K562 (cell line): ENCODE data around the gene GRIP1.

Experiments
- FOXA1 ChIP-seq: fragments of 450-650 bp; IDR thresholded peaks from 2 replicates; pipeline ENCODE4 v1.6.1; 2016; ENCODE audit warnings: mild to moderate bottlenecking, borderline replicate concordance
- GABPA ChIP-seq: fragments of 200-800 bp; sonication (Bioruptor generic); conservative IDR thresholded peaks from 2 replicates; pipeline ENCODE4 v1.6.1; 2016; ENCODE audit warnings: low read depth, missing genetic modification characterization, missing compliant biosample characterization
- GTF2E2 ChIP-seq: fragments of 200-800 bp; sonication (Bioruptor generic); IDR thresholded peaks from 2 replicates; pipeline ENCODE4 v1.6.1; 2016; ENCODE audit warnings: missing genetic modification characterization, missing compliant biosample characterization
- IRF1 ChIP-seq: sonication (generic); formaldehyde crosslinking; IDR thresholded peaks from 2 replicates; pipeline ENCODE4 v1.8.0; 2022; ENCODE audit warnings: missing genetic modification reagents, mild to moderate bottlenecking, borderline replicate concordance
- KDM1A ChIP-seq, 2 experiments: fragments of 450-650 bp; IDR thresholded peaks; 2 replicates each; pipeline ENCODE4 v1.6.1; 2016; ENCODE audit warnings: mild to moderate bottlenecking in 2 of 2
- LARP7 ChIP-seq: fragments of 450-650 bp; IDR thresholded peaks from 2 replicates; pipeline ENCODE4 v1.6.1; 2016
- NFE2 ChIP-seq: IDR thresholded peaks from 2 replicates; pipeline ENCODE4 v1.6.1; 2014; ENCODE audit warnings: antibody characterized with exemption, low read depth
- POLR2A ChIP-seq: fragments of 450-650 bp; conservative IDR thresholded peaks from 2 replicates; pipeline ENCODE4 v1.6.1; 2016
- POLR2AphosphoS5 ChIP-seq: IDR thresholded peaks from 2 replicates; pipeline ENCODE4 v1.6.1; 2011; ENCODE audit warnings: mild to moderate bottlenecking, low read depth, low read length, moderate library complexity; ENCODE audit not compliant: control insufficient read depth, insufficient read depth
- TAF1 ChIP-seq: IDR thresholded peaks from 2 replicates; pipeline ENCODE4 v1.6.1; 2011; ENCODE audit warnings: mild to moderate bottlenecking, low read length, moderate library complexity; ENCODE audit not compliant: insufficient read depth, control insufficient read depth, severe bottlenecking; ENCODE audit errors: extremely low read depth
- ZNF184 ChIP-seq: sonication (generic); formaldehyde crosslinking; IDR thresholded peaks from 2 replicates; pipeline ENCODE4 v1.5.0; 2020; ENCODE audit warnings: missing genetic modification reagents
- TF ChIP-seq, protein P1 (sequence below), 3 experiments: IDR thresholded peaks in 2 of 3; conservative IDR thresholded peaks in 1 of 3; 2 replicates each; pipeline ENCODE4 v1.5.1; 2011 to 2012; ENCODE audit warnings: low read length in 3 of 3, mild to moderate bottlenecking in 3 of 3, control low read depth in 2 of 3, improper control_type of control experiment in 1 of 3, inconsistent platforms in 1 of 3, low read depth in 1 of 3, mixed read lengths in 1 of 3, moderate library complexity in 1 of 3; ENCODE audit not compliant: insufficient read depth in 2 of 3
- TF ChIP-seq, protein P2 (sequence below): fragments of 250-450 bp; sonication (Bioruptor Pico); IDR thresholded peaks from 2 replicates; pipeline ENCODE4 v1.9.0; 2021; ENCODE audit warnings: mild to moderate bottlenecking

DNA sequence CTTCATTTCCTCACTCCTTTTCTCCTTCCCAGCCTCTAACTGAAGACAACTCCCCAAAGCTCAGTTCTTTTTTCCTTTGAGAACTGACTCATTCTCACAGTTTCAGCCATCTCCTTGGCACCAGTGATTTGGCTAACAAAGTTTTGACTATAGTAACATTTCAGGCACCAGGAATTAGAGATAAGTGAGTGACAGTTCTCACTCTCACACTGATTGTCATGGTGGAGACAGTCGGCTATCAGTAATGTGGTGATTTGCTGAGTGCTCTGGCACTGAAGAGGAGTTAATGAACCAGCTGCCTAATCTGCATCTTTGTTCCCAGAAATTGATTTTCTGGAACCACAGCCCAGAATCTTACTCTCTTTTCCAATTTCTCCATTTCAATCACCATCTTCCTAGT, 347.1 kb downstream of the GRIP1 start:
- TF ChIP-seq TAF1: no peak
- TF ChIP-seq, protein P1, sequence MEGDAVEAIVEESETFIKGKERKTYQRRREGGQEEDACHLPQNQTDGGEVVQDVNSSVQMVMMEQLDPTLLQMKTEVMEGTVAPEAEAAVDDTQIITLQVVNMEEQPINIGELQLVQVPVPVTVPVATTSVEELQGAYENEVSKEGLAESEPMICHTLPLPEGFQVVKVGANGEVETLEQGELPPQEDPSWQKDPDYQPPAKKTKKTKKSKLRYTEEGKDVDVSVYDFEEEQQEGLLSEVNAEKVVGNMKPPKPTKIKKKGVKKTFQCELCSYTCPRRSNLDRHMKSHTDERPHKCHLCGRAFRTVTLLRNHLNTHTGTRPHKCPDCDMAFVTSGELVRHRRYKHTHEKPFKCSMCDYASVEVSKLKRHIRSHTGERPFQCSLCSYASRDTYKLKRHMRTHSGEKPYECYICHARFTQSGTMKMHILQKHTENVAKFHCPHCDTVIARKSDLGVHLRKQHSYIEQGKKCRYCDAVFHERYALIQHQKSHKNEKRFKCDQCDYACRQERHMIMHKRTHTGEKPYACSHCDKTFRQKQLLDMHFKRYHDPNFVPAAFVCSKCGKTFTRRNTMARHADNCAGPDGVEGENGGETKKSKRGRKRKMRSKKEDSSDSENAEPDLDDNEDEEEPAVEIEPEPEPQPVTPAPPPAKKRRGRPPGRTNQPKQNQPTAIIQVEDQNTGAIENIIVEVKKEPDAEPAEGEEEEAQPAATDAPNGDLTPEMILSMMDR (IDR thresholded peaks at IDR 0.05 in 2 of 3, conservative IDR thresholded peaks at IDR 0.05 in 1 of 3; ENCODE audit: insufficient read depth in 2 of 3, low read depth in 1 of 3, low read length in 3 of 3): no peak
- TF ChIP-seq FOXA1: no peak
- no peak for TF ChIP-seq KDM1A (IDR thresholded peaks at IDR 0.05)
- TF ChIP-seq, protein P2, sequence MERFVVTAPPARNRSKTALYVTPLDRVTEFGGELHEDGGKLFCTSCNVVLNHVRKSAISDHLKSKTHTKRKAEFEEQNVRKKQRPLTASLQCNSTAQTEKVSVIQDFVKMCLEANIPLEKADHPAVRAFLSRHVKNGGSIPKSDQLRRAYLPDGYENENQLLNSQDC (CRISPR knock-in tag): no peak
- TF ChIP-seq IRF1: no peak
- TF ChIP-seq NFE2: no peak
- no peak for TF ChIP-seq ZNF184 (CRISPR knock-in tag)
- no peak for TF ChIP-seq LARP7
- no peak for TF ChIP-seq POLR2A
- TF ChIP-seq POLR2AphosphoS5: no peak
- no peak for TF ChIP-seq GABPA (tag)
- no peak for TF ChIP-seq GTF2E2 (tag)
